GM19455 (cell line): ENCODE measurements around the gene HSD11B1L.
A peak's percentile ranks its signal among the peaks of the same experiment; 100 is the strongest.
"Not testable (repeated sequence)": the region's sequence is repeated elsewhere in the genome, so short reads cannot be mapped to it uniquely, and the experiment has no call there.

Experiments
- ATAC-seq: cut with Tn5 transposase; IDR thresholded peaks from one replicate; pipeline ENCODE4 v1.9.1; 2021; ENCODE audit not compliant: unreplicated experiment

The HSD11B1L gene

GRCh38 chr19:5697890-5698634, 17.2 kb downstream of the HSD11B1L start:
- ATAC-seq = no peak

GRCh38 chr19:5698635-5699422, 18.0 kb downstream of the HSD11B1L start:
- no peak for ATAC-seq

- ATAC-seq = no peak
Observed at GRCh38 chr19:5700455-5701092, 19.7 kb downstream of the HSD11B1L start.

GRCh38 chr19:5702053-5702410, 21.2 kb downstream of the HSD11B1L start:
- ATAC-seq = not testable (repeated sequence)

- ATAC-seq = no peak
Observed at GRCh38 chr19:5703819-5704818, 23.3 kb downstream of the HSD11B1L start.

GRCh38 chr19:5705552-5705951, 24.7 kb downstream of the HSD11B1L start:
- no peak for ATAC-seq

- ATAC-seq = no peak
Observed at GRCh38 chr19:5706876-5707573, 26.2 kb downstream of the HSD11B1L start.

GRCh38 chr19:5707576-5708575, 27.0 kb downstream of the HSD11B1L start:
- no peak for ATAC-seq

GRCh38 chr19:5711025-5711424, 30.2 kb downstream of the HSD11B1L start:
- no peak for ATAC-seq

GRCh38 chr19:5711713-5712161, 30.9 kb downstream of the HSD11B1L start:
- ATAC-seq = no peak

- ATAC-seq = no peak
Observed at GRCh38 chr19:5713228-5713627, 32.4 kb downstream of the HSD11B1L start.

- no peak for ATAC-seq
Observed at GRCh38 chr19:5714816-5715215, 34.0 kb downstream of the HSD11B1L start.

GRCh38 chr19:5717215-5717935, 36.5 kb downstream of the HSD11B1L start:
- no peak for ATAC-seq

GRCh38 chr19:5718037-5718578, 37.3 kb downstream of the HSD11B1L start:
- ATAC-seq = no peak

- ATAC-seq = no peak
Observed at GRCh38 chr19:5718579-5719273, 37.9 kb downstream of the HSD11B1L start.

GRCh38 chr19:5719274-5719960, 38.6 kb downstream of the HSD11B1L start:
- peak; percentile 5 for ATAC-seq
